ENCODE data around the gene ADAM19.

DNA sequence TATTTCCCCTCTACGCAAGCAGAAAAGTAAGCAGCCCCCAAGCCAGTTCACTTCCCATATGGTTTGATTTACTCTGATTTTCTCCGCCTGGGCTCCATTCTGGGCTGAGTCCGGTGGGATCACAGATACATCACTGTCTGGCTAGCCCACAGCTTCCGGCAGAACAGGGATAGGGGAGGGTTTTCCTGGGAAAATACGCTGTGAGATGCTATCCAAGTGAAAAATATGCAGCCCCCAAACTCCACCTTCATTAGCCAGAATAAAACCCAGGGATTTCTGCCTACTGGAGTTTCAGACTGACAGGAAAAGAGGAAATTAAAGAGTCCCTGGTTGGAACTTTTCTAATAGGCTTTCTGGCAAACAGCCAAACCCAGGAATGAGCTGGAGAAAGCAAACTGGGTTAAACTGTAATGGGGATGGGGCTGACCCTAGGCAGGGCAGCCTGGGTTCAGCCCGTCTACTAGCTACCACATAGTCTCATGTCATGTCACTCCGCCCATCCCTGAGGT lies 132.5 kb downstream of the ADAM19 start:
- TF ChIP-seq, protein P1, sequence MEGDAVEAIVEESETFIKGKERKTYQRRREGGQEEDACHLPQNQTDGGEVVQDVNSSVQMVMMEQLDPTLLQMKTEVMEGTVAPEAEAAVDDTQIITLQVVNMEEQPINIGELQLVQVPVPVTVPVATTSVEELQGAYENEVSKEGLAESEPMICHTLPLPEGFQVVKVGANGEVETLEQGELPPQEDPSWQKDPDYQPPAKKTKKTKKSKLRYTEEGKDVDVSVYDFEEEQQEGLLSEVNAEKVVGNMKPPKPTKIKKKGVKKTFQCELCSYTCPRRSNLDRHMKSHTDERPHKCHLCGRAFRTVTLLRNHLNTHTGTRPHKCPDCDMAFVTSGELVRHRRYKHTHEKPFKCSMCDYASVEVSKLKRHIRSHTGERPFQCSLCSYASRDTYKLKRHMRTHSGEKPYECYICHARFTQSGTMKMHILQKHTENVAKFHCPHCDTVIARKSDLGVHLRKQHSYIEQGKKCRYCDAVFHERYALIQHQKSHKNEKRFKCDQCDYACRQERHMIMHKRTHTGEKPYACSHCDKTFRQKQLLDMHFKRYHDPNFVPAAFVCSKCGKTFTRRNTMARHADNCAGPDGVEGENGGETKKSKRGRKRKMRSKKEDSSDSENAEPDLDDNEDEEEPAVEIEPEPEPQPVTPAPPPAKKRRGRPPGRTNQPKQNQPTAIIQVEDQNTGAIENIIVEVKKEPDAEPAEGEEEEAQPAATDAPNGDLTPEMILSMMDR (IDR thresholded peaks at IDR 0.05), result no peak
- no peak for TF ChIP-seq POLR2A (IDR thresholded peaks at IDR 0.05)
- no peak for TF ChIP-seq POLR2AphosphoS5 (IDR thresholded peaks at IDR 0.05; ENCODE audit: insufficient read depth in 1 of 2, low read depth in 1 of 2)
